ENCODE measurements around the gene PPP1R27. TPM values are rescaled to one million over a fixed set of nuclear protein-coding genes. Genes with fewer than 3 reads are reported as not detected.
A peak's percentile ranks its signal among the peaks of the same experiment; 100 is the strongest.

The PPP1R27 gene
- total and polyA plus RNA-seq, 9 of the 15 experiments (the other 6 are each of a cell fraction or from before 2014, with no cell fraction given): 0.29 to 6.9 (median 1.5) TPM; not detected in 2

DNA sequence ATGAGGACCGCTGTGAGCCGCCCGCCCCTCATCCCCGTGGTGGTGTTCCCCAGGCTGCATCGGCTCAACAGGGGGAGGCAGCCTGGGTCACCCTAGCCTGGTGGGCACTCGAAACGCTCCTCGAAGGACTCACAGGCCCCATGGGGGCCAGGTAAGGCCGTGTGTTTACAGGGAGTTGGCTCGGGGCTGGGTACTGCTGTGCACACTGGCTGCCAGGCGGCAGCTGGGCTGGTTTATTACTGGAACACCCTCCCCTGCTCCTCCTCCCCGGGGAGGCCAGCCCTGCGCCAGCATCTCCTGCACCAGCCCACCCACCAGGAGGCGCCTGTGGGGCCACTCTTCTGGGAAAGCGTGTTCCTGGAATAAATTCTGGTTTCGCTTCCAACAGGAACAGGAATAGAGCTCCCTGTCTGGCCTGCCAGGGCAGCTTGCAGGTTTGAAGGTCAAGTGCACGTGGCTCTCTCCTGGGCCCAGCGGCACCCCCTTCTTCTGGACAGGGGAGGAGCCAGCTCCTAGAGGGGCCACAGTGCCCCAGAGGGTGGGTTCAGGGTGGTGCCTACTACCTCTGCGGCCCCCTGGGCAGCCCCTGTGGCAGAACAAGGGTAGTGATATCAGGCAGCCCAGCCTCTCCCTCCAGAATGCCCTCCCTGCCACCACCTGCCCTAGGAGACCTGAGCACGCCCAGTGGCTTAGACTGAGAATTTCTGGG is 13.1 kb downstream of the PPP1R27 start (continued):
- no peak for TF ChIP-seq CBFA2T2 (conservative IDR thresholded peaks at IDR 0.05)
- TF ChIP-seq, protein P1, sequence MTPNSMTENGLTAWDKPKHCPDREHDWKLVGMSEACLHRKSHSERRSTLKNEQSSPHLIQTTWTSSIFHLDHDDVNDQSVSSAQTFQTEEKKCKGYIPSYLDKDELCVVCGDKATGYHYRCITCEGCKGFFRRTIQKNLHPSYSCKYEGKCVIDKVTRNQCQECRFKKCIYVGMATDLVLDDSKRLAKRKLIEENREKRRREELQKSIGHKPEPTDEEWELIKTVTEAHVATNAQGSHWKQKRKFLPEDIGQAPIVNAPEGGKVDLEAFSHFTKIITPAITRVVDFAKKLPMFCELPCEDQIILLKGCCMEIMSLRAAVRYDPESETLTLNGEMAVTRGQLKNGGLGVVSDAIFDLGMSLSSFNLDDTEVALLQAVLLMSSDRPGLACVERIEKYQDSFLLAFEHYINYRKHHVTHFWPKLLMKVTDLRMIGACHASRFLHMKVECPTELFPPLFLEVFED (CRISPR knock-in tag; conservative IDR thresholded peaks at IDR 0.05): no peak
- peak; percentile 81 for TF ChIP-seq MECOM (CRISPR knock-in tag; IDR thresholded peaks at IDR 0.05)
- peak; percentile 55 for TF ChIP-seq MTA1 (IDR thresholded peaks at IDR 0.05; ENCODE audit: borderline replicate concordance)
- no peak for TF ChIP-seq PURB (CRISPR knock-in tag; IDR thresholded peaks at IDR 0.05; ENCODE audit: low read depth)
- no peak for TF ChIP-seq ZNF408 (CRISPR knock-in tag; IDR thresholded peaks at IDR 0.05; ENCODE audit: low read depth)
- TF ChIP-seq RBM22 (IDR thresholded peaks at IDR 0.05; ENCODE audit: low read depth, low read length, poor library complexity, severe bottlenecking): no peak
- no peak for TF ChIP-seq POLR2AphosphoS5 (IDR thresholded peaks at IDR 0.05; ENCODE audit: control insufficient read depth, insufficient read depth, low read depth, low read length)
- TF ChIP-seq, protein P2, sequence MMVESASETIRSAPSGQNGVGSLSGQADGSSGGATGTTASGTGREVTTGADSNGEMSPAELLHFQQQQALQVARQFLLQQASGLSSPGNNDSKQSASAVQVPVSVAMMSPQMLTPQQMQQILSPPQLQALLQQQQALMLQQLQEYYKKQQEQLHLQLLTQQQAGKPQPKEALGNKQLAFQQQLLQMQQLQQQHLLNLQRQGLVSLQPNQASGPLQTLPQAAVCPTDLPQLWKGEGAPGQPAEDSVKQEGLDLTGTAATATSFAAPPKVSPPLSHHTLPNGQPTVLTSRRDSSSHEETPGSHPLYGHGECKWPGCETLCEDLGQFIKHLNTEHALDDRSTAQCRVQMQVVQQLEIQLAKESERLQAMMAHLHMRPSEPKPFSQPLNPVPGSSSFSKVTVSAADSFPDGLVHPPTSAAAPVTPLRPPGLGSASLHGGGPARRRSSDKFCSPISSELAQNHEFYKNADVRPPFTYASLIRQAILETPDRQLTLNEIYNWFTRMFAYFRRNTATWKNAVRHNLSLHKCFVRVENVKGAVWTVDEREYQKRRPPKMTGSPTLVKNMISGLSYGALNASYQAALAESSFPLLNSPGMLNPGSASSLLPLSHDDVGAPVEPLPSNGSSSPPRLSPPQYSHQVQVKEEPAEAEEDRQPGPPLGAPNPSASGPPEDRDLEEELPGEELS (CRISPR knock-in tag; IDR thresholded peaks at IDR 0.05; ENCODE audit: borderline replicate concordance): no peak
- peak; percentile 35; the same call in 1 of the 2 replicates for TF ChIP-seq USF2 (CRISPR knock-in tag; IDR thresholded peaks at IDR 0.05)
- no peak for TF ChIP-seq ZNF518B (CRISPR knock-in tag; IDR thresholded peaks at IDR 0.05)
- TF ChIP-seq IRF9 (tag; IDR thresholded peaks at IDR 0.05): no peak
- TF ChIP-seq PTRF (tag; IDR thresholded peaks at IDR 0.05): peak; percentile 69
- TF ChIP-seq CREB5 (CRISPR knock-in tag; IDR thresholded peaks at IDR 0.05): no peak
- TF ChIP-seq STAT5A (IDR thresholded peaks at IDR 0.05; ENCODE audit: borderline replicate concordance, low read length): peak; percentile 93
- TF ChIP-seq SMARCE1 (IDR thresholded peaks at IDR 0.05): peak; percentile 33; the same call in 1 of the 2 replicates
